HepG2 (cell line): ENCODE measurements around the gene AGT.

Experiments used
- CBX2 ChIP-seq, 2 experiments: fragments of 200-600 bp in 1 of 2; sonication (generic); formaldehyde crosslinking in 1 of 2; IDR thresholded peaks; 2 replicates each; pipeline versions ENCODE4 v1.7.0 to v1.8.1; 2018 to 2022; ENCODE audit warnings: low read depth in 2 of 2, low read length in 1 of 2, mild to moderate bottlenecking in 1 of 2, missing genetic modification reagents in 1 of 2
- MAFG ChIP-seq: sonication (generic); formaldehyde crosslinking; IDR thresholded peaks from 2 replicates; pipeline ENCODE4 v1.5.1; 2020; ENCODE audit warnings: mild to moderate bottlenecking, missing genetic modification reagents
- SP1 ChIP-seq, 2 experiments: fragments of 450-650 bp in 1 of 2; sonication (generic) in 1 of 2; formaldehyde crosslinking in 1 of 2; IDR thresholded peaks; 2 replicates each; pipeline versions ENCODE4 v1.4.0 to v1.6.1; 2016 to 2020; ENCODE audit warnings: missing genetic modification reagents in 1 of 2
- WIZ ChIP-seq: sonication (generic); formaldehyde crosslinking; IDR thresholded peaks from 2 replicates; pipeline ENCODE4 v1.5.1; 2020; ENCODE audit warnings: mild to moderate bottlenecking, missing genetic modification reagents
- TF ChIP-seq, protein P1 (sequence below): sonication (generic); formaldehyde crosslinking; IDR thresholded peaks from 2 replicates; pipeline ENCODE4 v1.5.0; 2020; ENCODE audit warnings: mild to moderate bottlenecking, missing genetic modification reagents, moderate library complexity
- TF ChIP-seq, protein P2 (sequence below): sonication (generic); formaldehyde crosslinking; IDR thresholded peaks from 2 replicates; pipeline ENCODE4 v1.5.0; 2020; ENCODE audit warnings: missing genetic modification reagents

DNA sequence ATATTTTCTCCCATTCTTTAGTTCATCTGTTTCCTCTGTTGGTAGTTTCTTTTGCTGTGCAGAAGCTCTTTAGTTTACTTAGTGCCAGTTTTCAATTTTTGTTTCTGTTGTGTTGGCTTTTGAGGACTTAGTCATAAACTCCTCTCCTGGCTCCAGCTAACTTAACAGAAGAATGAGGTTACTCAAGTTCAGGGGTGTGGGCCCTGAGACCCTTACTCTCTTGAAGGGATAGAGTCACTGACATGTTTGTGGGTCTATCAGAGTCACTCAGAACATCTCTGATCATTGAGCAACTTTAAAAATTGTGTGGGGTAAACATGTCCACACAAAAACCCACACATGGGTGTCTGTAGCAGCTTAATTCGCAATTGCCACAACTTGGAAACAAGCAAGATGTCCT, 14.2 kb downstream of the AGT start:
- TF ChIP-seq, protein P1, sequence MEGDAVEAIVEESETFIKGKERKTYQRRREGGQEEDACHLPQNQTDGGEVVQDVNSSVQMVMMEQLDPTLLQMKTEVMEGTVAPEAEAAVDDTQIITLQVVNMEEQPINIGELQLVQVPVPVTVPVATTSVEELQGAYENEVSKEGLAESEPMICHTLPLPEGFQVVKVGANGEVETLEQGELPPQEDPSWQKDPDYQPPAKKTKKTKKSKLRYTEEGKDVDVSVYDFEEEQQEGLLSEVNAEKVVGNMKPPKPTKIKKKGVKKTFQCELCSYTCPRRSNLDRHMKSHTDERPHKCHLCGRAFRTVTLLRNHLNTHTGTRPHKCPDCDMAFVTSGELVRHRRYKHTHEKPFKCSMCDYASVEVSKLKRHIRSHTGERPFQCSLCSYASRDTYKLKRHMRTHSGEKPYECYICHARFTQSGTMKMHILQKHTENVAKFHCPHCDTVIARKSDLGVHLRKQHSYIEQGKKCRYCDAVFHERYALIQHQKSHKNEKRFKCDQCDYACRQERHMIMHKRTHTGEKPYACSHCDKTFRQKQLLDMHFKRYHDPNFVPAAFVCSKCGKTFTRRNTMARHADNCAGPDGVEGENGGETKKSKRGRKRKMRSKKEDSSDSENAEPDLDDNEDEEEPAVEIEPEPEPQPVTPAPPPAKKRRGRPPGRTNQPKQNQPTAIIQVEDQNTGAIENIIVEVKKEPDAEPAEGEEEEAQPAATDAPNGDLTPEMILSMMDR (CRISPR knock-in tag), result no peak
- TF ChIP-seq MAFG (no peak), SP1 (IDR thresholded peaks at IDR 0.05) (no peak), SP1 (CRISPR knock-in tag; IDR thresholded peaks at IDR 0.05) (no peak), CBX2 (IDR thresholded peaks at IDR 0.05; ENCODE audit: low read depth, low read length) (no peak), CBX2 (CRISPR knock-in tag; IDR thresholded peaks at IDR 0.05; ENCODE audit: low read depth) (no peak), WIZ (CRISPR knock-in tag) (no peak)
- TF ChIP-seq, protein P2, sequence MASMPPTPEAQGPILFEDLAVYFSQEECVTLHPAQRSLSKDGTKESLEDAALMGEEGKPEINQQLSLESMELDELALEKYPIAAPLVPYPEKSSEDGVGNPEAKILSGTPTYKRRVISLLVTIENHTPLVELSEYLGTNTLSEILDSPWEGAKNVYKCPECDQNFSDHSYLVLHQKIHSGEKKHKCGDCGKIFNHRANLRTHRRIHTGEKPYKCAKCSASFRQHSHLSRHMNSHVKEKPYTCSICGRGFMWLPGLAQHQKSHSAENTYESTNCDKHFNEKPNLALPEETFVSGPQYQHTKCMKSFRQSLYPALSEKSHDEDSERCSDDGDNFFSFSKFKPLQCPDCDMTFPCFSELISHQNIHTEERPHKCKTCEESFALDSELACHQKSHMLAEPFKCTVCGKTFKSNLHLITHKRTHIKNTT (CRISPR knock-in tag), result no peak
